Stimulated activated CD4-positive, alpha-beta T cell treated with anti-CD3 and anti-CD28 coated beads, Interleukin-15, amount 100 ng/mL, for 24 hours (primary cell): ENCODE results near the gene CTNNA3.

Experiments used
- DNase-seq: peaks from one replicate; pipeline ENCODE4 v3.0.0-alpha.2; 2020

The CTNNA3 gene

GRCh38 chr10:67306588-67307205 is 389.3 kb downstream of the CTNNA3 start:
- DNase-seq = no peak

DNA sequence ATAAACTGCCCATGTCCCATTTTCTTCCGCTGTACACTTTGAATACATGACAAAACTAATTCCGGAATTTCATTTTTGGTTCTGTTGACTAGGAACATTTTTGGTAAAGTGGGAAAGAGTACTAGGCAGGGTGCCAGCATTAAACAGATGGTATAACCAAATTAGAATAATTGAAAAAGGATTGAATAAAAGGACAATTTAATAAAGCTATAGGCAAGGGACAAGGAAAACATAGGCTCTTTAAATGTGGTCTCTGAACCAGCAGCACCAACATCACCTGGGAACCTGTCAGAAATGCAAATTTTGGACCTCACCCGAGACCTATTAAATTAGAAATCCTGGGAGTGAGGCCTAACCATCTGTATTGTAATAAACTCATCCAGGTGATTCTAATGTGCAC is 393.3 kb downstream of the CTNNA3 start:
- no peak for DNase-seq

DNA sequence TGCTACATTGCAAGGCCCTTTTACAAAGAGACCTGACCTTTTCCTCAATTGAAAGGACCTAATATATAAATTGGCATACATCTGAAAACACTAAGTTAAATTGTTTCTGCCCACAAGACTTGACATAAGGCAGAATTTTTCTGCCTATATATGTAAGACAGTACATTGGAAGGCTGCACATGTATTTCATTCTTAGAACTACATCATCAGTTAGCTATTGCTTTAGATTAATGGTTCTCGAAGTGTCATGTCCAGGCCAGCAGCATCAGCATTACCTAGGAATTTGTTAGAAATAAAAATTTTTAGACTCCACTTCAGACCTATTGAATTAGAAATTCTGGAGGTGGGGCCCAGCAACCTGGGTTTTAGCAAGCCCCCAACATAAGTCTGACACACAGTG is 396.2 kb downstream of the CTNNA3 start:
- DNase-seq = no peak

DNA sequence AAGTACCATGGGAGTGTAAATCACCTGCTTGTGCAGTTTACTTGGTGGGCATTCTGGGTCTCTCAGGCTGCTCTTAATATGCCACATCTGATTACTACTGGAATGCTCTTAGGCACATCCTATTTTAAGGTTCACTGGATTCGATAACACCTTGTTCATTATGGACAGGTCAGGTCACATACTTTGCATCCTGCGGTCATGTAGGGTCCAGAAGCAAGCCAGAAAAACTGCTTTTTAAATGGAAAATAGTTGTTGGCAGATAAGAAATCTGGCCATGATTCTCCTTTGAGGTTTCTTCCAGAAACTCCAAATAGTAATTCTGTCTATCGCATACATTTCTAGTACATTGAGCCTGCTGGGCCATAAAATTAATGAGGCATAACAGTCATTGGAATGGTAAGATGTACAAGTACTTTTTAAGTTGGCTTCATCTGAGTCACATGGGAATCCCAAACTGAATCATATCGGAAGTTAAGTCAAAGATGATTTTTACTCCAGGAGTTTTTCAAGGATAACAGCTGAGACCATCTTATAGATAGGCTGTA is 398.3 kb downstream of the CTNNA3 start:
- no peak for DNase-seq

- DNase-seq = no peak
These were observed 399.1 kb downstream of the CTNNA3 start for GRCh38 chr10:67296926-67297325.

DNA sequence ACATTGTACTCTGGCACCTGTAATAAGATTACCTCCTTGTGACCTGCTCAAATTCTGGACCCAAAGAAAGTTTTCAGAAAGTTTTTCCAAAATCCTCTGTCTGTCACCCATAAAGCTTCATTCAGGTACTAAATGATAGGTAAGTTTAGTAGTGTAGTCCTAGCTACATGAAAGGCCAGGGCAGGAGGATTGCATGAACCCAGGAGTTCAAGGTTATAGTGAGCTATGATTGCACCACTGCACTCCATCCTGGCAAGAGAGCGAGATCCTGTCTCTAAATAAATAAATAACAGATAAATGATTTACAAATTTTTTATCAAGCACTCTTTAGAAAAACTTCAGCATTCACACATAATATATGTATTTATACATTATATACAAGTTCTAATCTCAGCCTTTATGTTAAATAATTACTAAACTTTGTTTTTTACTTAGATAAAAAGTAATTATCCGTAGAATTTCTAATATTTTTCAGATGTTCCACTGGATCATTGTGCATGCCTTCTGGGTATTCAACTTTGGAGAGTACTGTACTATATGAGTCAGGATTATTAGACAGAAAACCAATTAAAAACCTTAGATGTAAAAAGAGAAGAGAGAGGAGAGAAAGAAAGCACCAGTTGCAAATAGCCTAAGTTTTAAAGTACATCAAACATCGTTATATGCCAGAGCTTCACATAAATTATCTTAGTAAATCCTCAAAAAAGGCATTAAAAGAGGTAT is 407.1 kb downstream of the CTNNA3 start:
- DNase-seq = no peak

DNA sequence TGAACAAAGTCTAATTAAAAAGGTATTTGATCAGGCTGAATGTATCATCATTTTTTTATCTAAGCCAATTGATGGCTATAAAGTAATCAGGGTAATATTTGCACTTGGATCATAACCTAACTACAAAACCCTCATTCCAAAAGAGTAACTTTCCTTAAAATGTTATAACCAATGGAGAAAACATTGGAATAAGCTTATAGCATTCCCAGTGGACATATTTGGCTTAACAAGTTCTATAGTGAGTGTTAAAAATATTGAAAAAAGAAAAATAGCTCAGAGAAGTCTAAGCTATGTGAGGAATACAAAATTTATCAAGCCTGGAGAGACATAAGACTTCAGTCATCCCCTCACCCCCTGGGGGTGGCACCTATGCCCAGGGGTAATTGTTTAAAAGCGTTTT is 411.4 kb downstream of the CTNNA3 start:
- no peak for DNase-seq

- DNase-seq = no peak
These were observed 413.1 kb downstream of the CTNNA3 start for GRCh38 chr10:67282871-67283270.

DNA sequence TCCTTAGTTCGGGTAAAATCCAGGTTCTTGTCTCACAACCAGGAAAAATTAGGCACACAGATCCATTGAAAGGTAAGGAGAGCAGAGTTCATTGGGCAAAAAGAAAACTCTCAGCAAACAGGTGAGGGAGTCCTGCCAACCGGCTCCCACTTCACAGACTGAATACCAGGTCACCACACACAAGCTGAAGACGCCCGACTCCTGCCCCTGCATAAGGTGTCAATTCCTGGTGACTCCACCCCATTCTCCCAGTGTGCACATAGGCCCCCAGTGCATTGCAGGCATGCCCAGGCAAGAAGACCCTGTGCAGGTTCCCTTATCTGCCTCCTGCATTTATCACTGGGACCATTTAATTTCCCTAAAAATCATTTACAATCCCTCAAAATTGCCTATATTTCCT is 415.6 kb downstream of the CTNNA3 start:
- DNase-seq = no peak

- DNase-seq = no peak
These were observed 418.6 kb downstream of the CTNNA3 start for GRCh38 chr10:67277402-67277801.

- no peak for DNase-seq
These were observed 426.2 kb downstream of the CTNNA3 start for GRCh38 chr10:67269828-67270227.

- DNase-seq = no peak
These were observed 427.8 kb downstream of the CTNNA3 start for GRCh38 chr10:67268146-67268545.

DNA sequence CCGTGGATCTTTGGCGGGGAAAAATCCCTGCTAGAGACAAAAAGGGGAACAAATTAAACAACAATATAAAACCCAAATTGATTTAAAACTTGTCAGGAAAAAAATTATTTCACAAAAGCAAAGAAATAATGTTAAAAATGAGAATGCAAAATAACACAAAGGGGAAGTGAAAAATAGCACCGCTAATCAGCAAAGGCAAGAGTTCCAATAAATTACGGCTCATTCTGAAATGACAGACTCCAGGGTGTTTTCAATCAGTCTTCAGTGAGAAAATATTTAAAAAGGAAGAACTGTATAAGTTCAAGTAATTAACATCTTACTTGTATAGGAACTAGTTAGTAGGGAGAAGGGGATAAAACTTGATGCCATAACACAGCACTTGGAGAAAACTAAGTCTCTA is 433.3 kb downstream of the CTNNA3 start:
- no peak for DNase-seq

GRCh38 chr10:67261300-67261797 is 434.6 kb downstream of the CTNNA3 start:
- no peak for DNase-seq

DNA sequence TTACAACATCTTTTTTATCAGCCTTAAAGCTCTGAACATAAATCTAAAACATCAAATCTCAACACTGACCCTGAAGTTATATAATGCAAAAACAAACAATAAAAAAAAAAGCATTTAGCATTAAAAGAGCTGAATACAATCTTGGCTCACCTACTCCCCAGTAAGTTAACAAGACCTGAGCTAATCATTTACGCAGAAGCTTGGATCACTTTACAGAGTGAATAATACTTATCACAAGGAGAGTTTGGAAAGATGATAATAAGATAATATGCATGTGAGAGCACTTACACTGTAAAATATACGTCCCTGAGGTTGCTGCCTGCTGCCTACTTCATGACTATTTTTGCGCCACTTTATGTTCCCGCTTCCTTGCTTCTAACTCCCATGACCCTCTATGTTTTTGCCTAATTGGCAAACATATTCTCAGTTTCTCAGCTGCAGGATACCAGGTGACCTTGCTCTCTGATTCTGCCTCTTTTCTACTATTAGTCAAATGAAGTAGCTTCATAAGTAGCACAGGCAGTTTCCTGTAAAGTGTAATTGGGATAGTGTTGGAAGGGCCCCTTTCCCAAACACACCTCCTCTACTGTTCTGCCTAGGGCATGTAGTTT is 436.6 kb downstream of the CTNNA3 start:
- no peak for DNase-seq

- DNase-seq = no peak
These were observed 438.4 kb downstream of the CTNNA3 start for GRCh38 chr10:67257427-67258144.

DNA sequence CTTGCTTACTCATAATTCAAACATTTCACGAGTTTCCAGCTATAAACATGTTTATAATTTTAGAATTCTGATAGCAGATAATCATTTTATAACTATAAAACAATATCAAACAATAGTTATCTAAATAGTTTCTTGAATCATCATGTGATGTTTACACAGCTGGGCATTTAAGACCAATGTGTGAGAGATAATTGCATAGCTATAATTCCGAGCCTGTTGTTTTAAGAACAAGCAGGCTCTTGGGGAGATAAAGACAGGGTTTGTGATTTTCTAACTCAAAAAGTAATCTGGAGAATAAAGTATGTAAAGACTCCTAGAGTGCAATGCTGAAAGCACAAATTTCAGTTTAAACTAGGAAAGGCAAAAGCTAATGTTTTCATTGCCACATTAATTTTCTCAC is 439.0 kb downstream of the CTNNA3 start:
- DNase-seq = no peak

- DNase-seq = no peak
These were observed 445.3 kb downstream of the CTNNA3 start for GRCh38 chr10:67250686-67251085.

DNA sequence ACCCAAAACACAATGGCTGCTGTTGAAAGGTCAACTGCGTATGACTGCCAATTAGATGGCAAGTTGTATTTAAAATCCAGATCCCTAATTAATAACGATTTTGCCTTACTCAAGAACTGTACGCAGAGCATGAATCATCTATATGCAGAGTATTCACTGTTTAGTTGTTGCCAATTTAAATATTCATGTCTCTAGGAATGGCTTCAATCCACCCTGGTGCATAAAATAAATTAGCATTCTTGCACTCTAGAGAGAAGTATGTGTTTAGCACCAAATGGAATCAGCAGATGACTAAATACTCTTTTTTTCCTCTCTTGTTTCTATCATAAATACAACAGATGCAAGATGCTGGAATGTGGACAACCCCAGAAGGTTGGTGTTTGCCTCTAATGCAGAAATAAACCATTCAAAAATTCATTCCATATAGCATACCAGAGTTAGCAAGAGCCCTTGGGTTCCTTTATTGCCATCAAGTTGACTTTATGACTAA is 449.9 kb downstream of the CTNNA3 start:
- no peak for DNase-seq

DNA sequence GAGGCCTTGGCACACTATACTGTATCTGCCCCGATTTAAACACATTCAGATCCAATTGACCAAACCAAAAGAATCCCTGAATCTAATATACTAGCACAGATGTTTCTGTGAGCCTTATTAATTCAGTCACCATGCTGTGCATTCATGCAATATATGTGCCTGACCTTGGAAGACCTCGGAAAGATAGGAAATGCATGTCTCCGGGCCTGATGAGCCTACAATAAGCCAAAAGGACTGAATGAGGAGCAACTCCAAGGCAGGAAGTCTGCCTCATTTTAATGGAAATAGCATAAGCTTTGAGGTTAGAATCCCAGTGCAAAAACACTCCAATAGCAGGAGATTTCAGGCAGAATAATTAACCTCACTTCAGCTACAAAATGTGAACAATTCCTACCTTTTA is 453.5 kb downstream of the CTNNA3 start:
- no peak for DNase-seq

DNA sequence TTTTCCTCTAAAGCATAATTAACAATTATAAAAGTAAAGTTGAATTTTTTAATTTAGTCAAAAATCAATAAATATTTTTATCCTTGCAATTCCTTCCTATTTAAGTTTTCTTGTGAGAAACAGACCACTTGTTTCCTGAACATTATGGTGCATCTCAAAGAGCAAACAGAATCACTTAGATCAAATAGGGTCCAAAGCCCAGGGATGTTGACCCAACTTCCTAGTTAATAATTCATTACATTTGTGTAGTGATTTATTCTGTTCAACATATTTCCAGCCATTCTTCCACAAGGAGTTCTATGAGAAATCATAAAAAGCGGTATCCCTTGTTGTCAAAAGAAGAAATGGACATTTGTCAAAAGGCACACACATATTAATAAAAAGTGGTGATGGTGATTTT is 454.5 kb downstream of the CTNNA3 start:
- DNase-seq = no peak

DNA sequence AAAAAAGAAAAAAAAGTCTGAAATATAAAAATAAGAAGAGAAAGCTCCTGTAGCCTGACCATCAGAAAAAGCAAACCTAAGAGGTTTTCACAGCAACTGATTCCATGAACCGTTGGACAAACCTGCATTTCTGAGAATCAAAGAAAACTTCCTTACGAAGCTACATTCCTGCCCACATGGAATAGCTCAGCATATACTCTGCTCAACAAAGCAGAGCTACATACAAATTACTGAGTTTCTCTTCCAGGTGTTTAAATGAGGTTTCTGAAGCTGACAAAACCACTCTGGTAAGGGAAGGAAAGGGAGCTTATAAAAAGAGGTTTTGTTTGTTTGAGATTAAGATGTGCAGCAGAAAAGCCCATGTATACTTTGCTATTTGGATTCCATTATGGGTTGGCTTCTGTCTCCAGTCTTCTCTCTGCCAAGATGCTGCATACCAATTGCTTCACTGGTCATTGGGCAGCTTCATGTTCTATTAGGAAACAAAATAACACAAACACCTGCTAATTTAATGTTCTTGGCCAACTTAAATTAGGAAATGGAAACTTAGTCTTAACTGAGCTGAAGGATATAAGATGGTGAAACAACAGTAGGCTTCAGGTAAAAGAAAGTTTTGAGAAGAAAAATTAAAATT is 456.0 kb downstream of the CTNNA3 start:
- DNase-seq = no peak
